K562 (cell line): Measurements from ENCODE around the gene CMTM4. TPM values are rescaled to one million over a fixed set of nuclear protein-coding genes. Genes with fewer than 3 reads are reported as not detected.

Experiments used
- ARID3B ChIP-seq: fragments of 250-450 bp; sonication (Bioruptor Pico); IDR thresholded peaks from 2 replicates; pipeline ENCODE4 v1.4.0; 2020; ENCODE audit warnings: borderline replicate concordance
- BHLHE40 ChIP-seq: IDR thresholded peaks from 2 replicates; pipeline ENCODE4 v1.6.1; 2011; ENCODE audit warnings: low read length, improper control_type of control experiment
- CCNT2 ChIP-seq: IDR thresholded peaks from 2 replicates; pipeline ENCODE4 v1.6.1; 2011; ENCODE audit warnings: borderline replicate concordance, low read depth, mild to moderate bottlenecking, moderate library complexity, mixed read lengths, low read length; ENCODE audit not compliant: insufficient read length; ENCODE audit errors: extremely low read depth
- CREB3L1 ChIP-seq: fragments of 450-650 bp; IDR thresholded peaks from 2 replicates; pipeline ENCODE4 v1.6.1; 2014; ENCODE audit warnings: low read depth, mild to moderate bottlenecking, moderate library complexity, borderline replicate concordance
- ELF1 ChIP-seq: fragments of 200-800 bp; sonication (Bioruptor generic); IDR thresholded peaks from 2 replicates; pipeline ENCODE4 v1.6.1; 2016; ENCODE audit warnings: missing genetic modification characterization, missing compliant biosample characterization
- ETS1 ChIP-seq: conservative IDR thresholded peaks from 2 replicates; pipeline ENCODE4 v1.6.1; 2011; ENCODE audit warnings: low read depth, mild to moderate bottlenecking, low read length; ENCODE audit not compliant: control insufficient read depth
- KHSRP ChIP-seq: fragments of 450-650 bp; IDR thresholded peaks from 2 replicates; pipeline ENCODE4 v1.6.1; 2017
- KLF1 ChIP-seq: fragments of 450-650 bp; IDR thresholded peaks from 2 replicates; pipeline ENCODE4 v1.6.1; 2016; ENCODE audit warnings: missing genetic modification characterization, missing compliant biosample characterization
- MCM7 ChIP-seq, 2 experiments: fragments of 450-650 bp; IDR thresholded peaks; 2 replicates each; pipeline ENCODE4 v1.6.1; 2016 to 2018
- NFE2L1 ChIP-seq: fragments of 450-650 bp; IDR thresholded peaks from 2 replicates; pipeline ENCODE4 v1.6.1; 2016; ENCODE audit warnings: missing genetic modification characterization, low read depth, mild to moderate bottlenecking, missing compliant biosample characterization, moderate library complexity, borderline replicate concordance
- NR3C1 ChIP-seq: sonication (generic); formaldehyde crosslinking; IDR thresholded peaks from 2 replicates; pipeline ENCODE4 v1.8.1; 2022; ENCODE audit warnings: missing genetic modification reagents
- PML ChIP-seq: IDR thresholded peaks from 2 replicates; pipeline ENCODE4 v1.6.1; 2012; ENCODE audit warnings: low read length, inconsistent platforms
- RFX5 ChIP-seq: IDR thresholded peaks from 2 replicates; pipeline ENCODE4 v1.6.1; 2011; ENCODE audit warnings: low read depth, mild to moderate bottlenecking, improper control_type of control experiment, low read length
- SNRNP70 ChIP-seq: fragments of 200-400 bp; formaldehyde crosslinking; optimal IDR thresholded peaks from 2 replicates; pipeline ENCODE3; 2017; ENCODE audit warnings: low read depth, low read length
- ZNF212 ChIP-seq: fragments of 450-650 bp; formaldehyde crosslinking; IDR thresholded peaks from 2 replicates; pipeline ENCODE4 v1.4.0; 2020; ENCODE audit warnings: mild to moderate bottlenecking
- ZNF431 ChIP-seq: sonication (generic); formaldehyde crosslinking; IDR thresholded peaks from 2 replicates; pipeline ENCODE4 v1.8.0; 2022; ENCODE audit warnings: mild to moderate bottlenecking, missing genetic modification reagents
- ZNF644 ChIP-seq: fragments of 200-800 bp; sonication (Bioruptor generic); IDR thresholded peaks from 2 replicates; pipeline ENCODE4 v1.6.1; 2016; ENCODE audit warnings: low read depth, missing genetic modification characterization, missing compliant biosample characterization
- ZNF668 ChIP-seq: fragments of 250-450 bp; sonication (Bioruptor Pico); IDR thresholded peaks from 2 replicates; pipeline ENCODE4 v1.8.0; 2022; ENCODE audit warnings: mild to moderate bottlenecking, inconsistent platforms
- ZNF707 ChIP-seq: fragments of 250-450 bp; sonication (Bioruptor Pico); conservative IDR thresholded peaks from 2 replicates; pipeline ENCODE4 v1.8.0; 2022; ENCODE audit warnings: inconsistent platforms, mild to moderate bottlenecking, moderate library complexity
- polyA plus RNA-seq, 8 experiments: library from polyadenylated mRNA; depleted of rRNA in 4 of 8; stranded (reverse) in 5 of 8; unstranded in 3 of 8; fragments of >200 nt; fragmentation: Nextera tagmentation in 2 of 8; fragmentation: Illumina TruSeq in 1 of 8; extraction: Ambion mirVana in 2 of 8; extraction: Trizol in 1 of 8; gene quantifications; 2 replicates each; pipeline versions ENCODE4 v1.2.1 to v1.2.3, GENCODE V29; 2011 to 2014; ENCODE audit warnings: inconsistent platforms in 1 of 8, missing spikeins in 1 of 8
- total RNA-seq, 7 experiments: library from RNA; depleted of rRNA in 6 of 7; stranded (reverse); fragments of >200 nt in 6 of 7; fragmentation: Illumina TruSeq in 2 of 7; extraction: Trizol in 2 of 7; gene quantifications; 2 replicates each; pipeline versions ENCODE4 v1.2.1 to v1.2.3, GENCODE V29; 2011 to 2021; ENCODE audit warnings: low replicate concordance in 1 of 7
- TF ChIP-seq, protein P1 (sequence below): sonication (generic); formaldehyde crosslinking; IDR thresholded peaks from 2 replicates; pipeline ENCODE4 v1.8.1; 2023; ENCODE audit warnings: mild to moderate bottlenecking, missing genetic modification reagents
- TF ChIP-seq, protein P2 (sequence below): fragments of 250-450 bp; sonication (Bioruptor Pico); IDR thresholded peaks from 2 replicates; pipeline ENCODE4 v1.8.0; 2021; ENCODE audit warnings: moderate library complexity, mild to moderate bottlenecking, inconsistent platforms

The CMTM4 gene
- total and polyA plus RNA-seq, 9 of the 15 experiments (the other 6 are each of a cell fraction or from before 2014, with no cell fraction given) = 2.0 to 21.3 (median 12.5) TPM

DNA sequence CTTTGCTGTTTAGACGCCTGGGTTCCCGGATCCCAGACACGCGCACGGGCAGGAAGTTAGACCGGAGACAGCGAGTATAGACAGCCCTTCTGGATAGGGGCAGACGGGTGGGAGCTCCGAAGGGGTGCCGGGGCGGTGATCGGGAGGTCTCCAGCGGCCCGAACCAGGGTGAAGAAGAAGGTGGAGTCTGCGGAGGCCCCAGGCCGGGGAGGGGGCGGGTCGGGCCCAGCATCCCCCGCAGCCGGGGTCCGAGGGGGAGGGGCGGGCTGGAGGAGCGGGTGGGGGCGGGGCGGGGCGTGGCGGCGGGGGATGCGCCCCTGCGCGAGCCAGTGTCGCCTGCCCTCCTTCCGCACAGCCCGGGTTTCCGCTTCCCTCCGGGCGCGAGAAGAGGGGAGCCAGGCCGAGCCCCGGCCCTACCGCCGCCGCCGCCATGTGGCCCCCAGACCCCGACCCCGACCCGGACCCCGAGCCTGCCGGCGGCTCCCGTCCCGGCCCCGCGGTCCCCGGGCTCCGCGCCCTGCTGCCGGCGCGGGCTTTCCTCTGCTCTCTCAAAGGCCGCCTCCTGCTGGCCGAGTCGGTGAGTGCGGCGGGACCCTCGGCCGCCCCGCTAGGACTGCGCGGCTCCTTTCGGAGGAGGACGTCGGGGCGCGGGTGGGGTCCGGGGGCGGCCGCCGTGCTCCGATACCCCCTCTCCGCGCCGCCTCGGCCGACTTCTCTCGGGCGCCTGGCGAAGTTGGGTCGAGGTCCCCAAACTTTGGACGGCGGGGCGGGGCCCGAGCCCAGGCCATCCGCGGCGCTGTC, 92.0 kb downstream of the CMTM4 start, which contains the start of gene CMTM3 (continued):
- TF ChIP-seq, protein P1, sequence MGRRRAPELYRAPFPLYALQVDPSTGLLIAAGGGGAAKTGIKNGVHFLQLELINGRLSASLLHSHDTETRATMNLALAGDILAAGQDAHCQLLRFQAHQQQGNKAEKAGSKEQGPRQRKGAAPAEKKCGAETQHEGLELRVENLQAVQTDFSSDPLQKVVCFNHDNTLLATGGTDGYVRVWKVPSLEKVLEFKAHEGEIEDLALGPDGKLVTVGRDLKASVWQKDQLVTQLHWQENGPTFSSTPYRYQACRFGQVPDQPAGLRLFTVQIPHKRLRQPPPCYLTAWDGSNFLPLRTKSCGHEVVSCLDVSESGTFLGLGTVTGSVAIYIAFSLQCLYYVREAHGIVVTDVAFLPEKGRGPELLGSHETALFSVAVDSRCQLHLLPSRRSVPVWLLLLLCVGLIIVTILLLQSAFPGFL = no peak
- TF ChIP-seq ETS1 (0 out of 2 replicates have a peak, but pooled peaks have one; percentile 26), ARID3B (CRISPR knock-in tag) (no peak), ZNF668 (no peak), SNRNP70 (no peak), RFX5 (no peak), KLF1 (tag) (no peak), CREB3L1 (no peak), ZNF431 (no peak), MCM7 (IDR thresholded peaks at IDR 0.05) (no peak), ZNF644 (no peak), KHSRP (no peak), NR3C1 (no peak), BHLHE40 (no peak), ZNF212 (CRISPR knock-in tag) (no peak), ZNF707 (no peak), NFE2L1 (no peak), CCNT2 (peak; percentile 37), PML (no peak), ELF1 (tag) (peak; percentile 65; the same call in 1 of the 2 replicates)
- TF ChIP-seq, protein P2, sequence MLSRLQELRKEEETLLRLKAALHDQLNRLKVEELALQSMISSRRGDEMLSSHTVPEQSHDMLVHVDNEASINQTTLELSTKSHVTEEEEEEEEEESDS = no peak
